HEK293 (cell line): ENCODE measurements around the gene UBB.

Experiments
- CTCF ChIA-PET: fragments of 350-600 bp; formaldehyde crosslinking; extraction: SDS; loops from one replicate; lab custom pipeline; 2021; ENCODE audit warnings: antibody characterized with exemption; lab: Yijun Ruan, JAX
- POLR2A ChIA-PET: fragments of 300-600 bp; formaldehyde crosslinking; extraction: SDS; loops from one replicate; lab custom pipeline; 2020; ENCODE audit warnings: antibody characterized with exemption, inconsistent platforms; lab: Yijun Ruan, JAX
- H3K27ac ChIP-seq: fragments of 200-500 bp; sonication (Bioruptor generic); 2 replicates; pipeline ENCODE4 v1.5.1; 2014; ENCODE audit warnings: low read depth, low read length, control low read depth, inconsistent platforms; ENCODE audit errors: extremely low read depth
- H3K36me3 ChIP-seq, 2 experiments: fragments of 200-500 bp in 1 of 2; sonication (Bioruptor generic) in 1 of 2; 1 replicate in 1 of 2; 2 replicates in 1 of 2; pipeline ENCODE4 v1.5.1; 2014 to 2017; ENCODE audit warnings: inconsistent platforms in 2 of 2, low read length in 2 of 2; ENCODE audit not compliant: control insufficient read depth in 2 of 2, insufficient read depth in 1 of 2
- H3K4me1 ChIP-seq: fragments of 200-500 bp; sonication (Bioruptor generic); 2 replicates; pipeline ENCODE4 v1.5.1; 2014; ENCODE audit warnings: mild to moderate bottlenecking, low read length, inconsistent platforms; ENCODE audit not compliant: control insufficient read depth, insufficient read depth
- H3K4me3 ChIP-seq: 2 replicates; pipeline ENCODE4 v1.5.1; 2011; ENCODE audit warnings: low read depth, mild to moderate bottlenecking, control low read depth, low read length, moderate library complexity
- H3K9me3 ChIP-seq: fragments of 200-500 bp; sonication (Bioruptor generic); 2 replicates; pipeline ENCODE4 v1.5.1; 2014; ENCODE audit warnings: low read depth, low read length, inconsistent platforms; ENCODE audit not compliant: control insufficient read depth, insufficient read depth
- BCL11A ChIP-seq: fragments of 450-650 bp; formaldehyde crosslinking; IDR thresholded peaks from 2 replicates; pipeline ENCODE4 v1.5.1; 2016; ENCODE audit warnings: low read depth, missing biosample characterization, missing genetic modification characterization
- GLIS1 ChIP-seq: fragments of 450-650 bp; formaldehyde crosslinking; IDR thresholded peaks from 2 replicates; pipeline ENCODE4 v1.5.1; 2016; ENCODE audit warnings: missing biosample characterization, missing genetic modification characterization
- KLF16 ChIP-seq: fragments of 450-650 bp; formaldehyde crosslinking; IDR thresholded peaks from 2 replicates; pipeline ENCODE4 v1.5.1; 2017; ENCODE audit warnings: missing biosample characterization, missing genetic modification characterization
- KLF7 ChIP-seq: fragments of 450-650 bp; formaldehyde crosslinking; IDR thresholded peaks from 2 replicates; pipeline ENCODE4 v1.5.1; 2016; ENCODE audit warnings: missing biosample characterization, missing genetic modification characterization, borderline replicate concordance
- MZF1 ChIP-seq: fragments of 450-650 bp; formaldehyde crosslinking; IDR thresholded peaks from 2 replicates; pipeline ENCODE4 v1.5.1; 2017; ENCODE audit warnings: missing biosample characterization, missing genetic modification characterization, borderline replicate concordance
- PRDM1 ChIP-seq: fragments of 450-650 bp; formaldehyde crosslinking; IDR thresholded peaks from 2 replicates; pipeline ENCODE4; 2016; ENCODE audit warnings: missing biosample characterization, missing genetic modification characterization
- SCRT2 ChIP-seq: fragments of 450-650 bp; formaldehyde crosslinking; IDR thresholded peaks from 2 replicates; pipeline ENCODE4 v1.5.1; 2016; ENCODE audit warnings: missing biosample characterization, missing genetic modification characterization
- YY2 ChIP-seq: fragments of 450-650 bp; formaldehyde crosslinking; IDR thresholded peaks from 2 replicates; pipeline ENCODE4 v1.5.1; 2016; ENCODE audit warnings: missing biosample characterization, missing genetic modification characterization
- ZNF155 ChIP-seq: fragments of 450-650 bp; formaldehyde crosslinking; IDR thresholded peaks from 2 replicates; pipeline ENCODE4 v1.5.1; 2016; ENCODE audit warnings: missing biosample characterization, missing genetic modification characterization
- ZNF157 ChIP-seq: fragments of 450-650 bp; formaldehyde crosslinking; IDR thresholded peaks from 2 replicates; pipeline ENCODE4 v1.5.1; 2016; ENCODE audit warnings: missing biosample characterization, missing genetic modification characterization
- ZNF423 ChIP-seq: fragments of 450-650 bp; formaldehyde crosslinking; IDR thresholded peaks from 2 replicates; pipeline ENCODE4 v1.5.1; 2016; ENCODE audit warnings: missing biosample characterization, missing genetic modification characterization
- ZNF48 ChIP-seq: fragments of 450-650 bp; formaldehyde crosslinking; IDR thresholded peaks from 2 replicates; pipeline ENCODE4 v1.5.1; 2016; ENCODE audit warnings: missing biosample characterization, missing genetic modification characterization
- ZNF510 ChIP-seq: fragments of 450-650 bp; formaldehyde crosslinking; IDR thresholded peaks from 2 replicates; pipeline ENCODE4 v1.5.1; 2018; ENCODE audit warnings: mild to moderate bottlenecking, missing genetic modification characterization, missing biosample characterization; ENCODE audit not compliant: insufficient replicate concordance
- ZNF514 ChIP-seq: fragments of 450-650 bp; formaldehyde crosslinking; IDR thresholded peaks from 2 replicates; pipeline ENCODE4 v1.5.1; 2016; ENCODE audit warnings: missing biosample characterization, missing genetic modification characterization
- ZNF544 ChIP-seq: fragments of 450-650 bp; formaldehyde crosslinking; IDR thresholded peaks from 2 replicates; pipeline ENCODE4 v1.5.0; 2017; ENCODE audit warnings: missing biosample characterization, missing genetic modification characterization
- ZNF549 ChIP-seq: fragments of 450-650 bp; IDR thresholded peaks from 2 replicates; pipeline ENCODE4 v1.5.1; 2018; ENCODE audit warnings: missing biosample characterization, missing genetic modification characterization, mild to moderate bottlenecking, inconsistent platforms, moderate library complexity
- ZNF610 ChIP-seq: fragments of 450-650 bp; formaldehyde crosslinking; IDR thresholded peaks from 2 replicates; pipeline ENCODE4 v1.5.1; 2016; ENCODE audit warnings: missing biosample characterization, missing genetic modification characterization, borderline replicate concordance
- ZNF747 ChIP-seq: fragments of 450-650 bp; formaldehyde crosslinking; IDR thresholded peaks from 2 replicates; pipeline ENCODE4 v1.5.1; 2016; ENCODE audit warnings: missing biosample characterization, missing genetic modification characterization
- ZSCAN18 ChIP-seq: fragments of 450-650 bp; formaldehyde crosslinking; IDR thresholded peaks from 2 replicates; pipeline ENCODE4 v1.5.1; 2016; ENCODE audit warnings: missing biosample characterization, missing genetic modification characterization
- ZSCAN23 ChIP-seq: fragments of 450-650 bp; formaldehyde crosslinking; IDR thresholded peaks from 2 replicates; pipeline ENCODE4 v1.5.1; 2016; ENCODE audit warnings: missing biosample characterization, missing genetic modification characterization
- ZXDB ChIP-seq: fragments of 450-650 bp; formaldehyde crosslinking; IDR thresholded peaks from 2 replicates; pipeline ENCODE4 v1.5.1; 2016; ENCODE audit warnings: missing biosample characterization, missing genetic modification characterization
- TF ChIP-seq, protein P1 (sequence below): fragments of 450-650 bp; formaldehyde crosslinking; IDR thresholded peaks from 2 replicates; pipeline ENCODE4 v1.5.1; 2016; ENCODE audit warnings: missing biosample characterization, missing genetic modification characterization, borderline replicate concordance
- TF ChIP-seq, protein P2 (sequence below): fragments of 450-650 bp; formaldehyde crosslinking; IDR thresholded peaks from 2 replicates; pipeline ENCODE4 v1.5.1; 2017; ENCODE audit warnings: missing biosample characterization, missing genetic modification characterization
- TF ChIP-seq, protein P3 (sequence below): fragments of 450-650 bp; formaldehyde crosslinking; IDR thresholded peaks from 2 replicates; pipeline ENCODE4 v1.5.1; 2016; ENCODE audit warnings: missing biosample characterization, missing genetic modification characterization
- TF ChIP-seq, protein P4 (sequence below): fragments of 450-650 bp; formaldehyde crosslinking; IDR thresholded peaks from 2 replicates; pipeline ENCODE4 v1.5.1; 2017; ENCODE audit warnings: missing biosample characterization, missing genetic modification characterization

The UBB gene

GRCh38 chr17:16342979-16343378 is 37.9 kb upstream of the UBB start:
- Histone ChIP-seq H3K36me3 (peaks cover 41 to 44% of the 10 kb centered on the region in 2 experiments), H3K9me3 (no peaks in the 10 kb centered on the region), H3K27ac (no peak overlapping the region), H3K4me3 (no peak overlapping the region), H3K4me1 (no peaks in the 10 kb centered on the region)
- ChIA-PET POLR2A (interaction anchor here (0.6 to 1.4 kb wide), 2 partner anchors 22 to 38 kb away, joined by 5 read pairs; partner anchors contain the start of gene UBB), CTCF (interaction anchor here (0.7 to 2.3 kb wide), 2 partner anchors 21 to 126 kb away, joined by 3 to 9 read pairs; partner anchors contain the start of gene PIGL)
- TF ChIP-seq ZNF157 (tag by site-specific recombination) (no peak), SCRT2 (tag by site-specific recombination) (no peak), ZNF610 (tag by site-specific recombination) (no peak), ZNF544 (tag by site-specific recombination) (no peak), YY2 (tag by site-specific recombination) (no peak), ZSCAN23 (tag by site-specific recombination) (no peak), MZF1 (no peak)

GRCh38 chr17:16343569-16343968 is 37.3 kb upstream of the UBB start:
- Histone ChIP-seq H3K9me3 (no peaks in the 10 kb centered on the region), H3K36me3 (peaks cover 47 to 50% of the 10 kb centered on the region in 2 experiments), H3K4me3 (no peak overlapping the region), H3K4me1 (no peaks in the 10 kb centered on the region), H3K27ac (no peak overlapping the region)
- TF ChIP-seq, protein P1, sequence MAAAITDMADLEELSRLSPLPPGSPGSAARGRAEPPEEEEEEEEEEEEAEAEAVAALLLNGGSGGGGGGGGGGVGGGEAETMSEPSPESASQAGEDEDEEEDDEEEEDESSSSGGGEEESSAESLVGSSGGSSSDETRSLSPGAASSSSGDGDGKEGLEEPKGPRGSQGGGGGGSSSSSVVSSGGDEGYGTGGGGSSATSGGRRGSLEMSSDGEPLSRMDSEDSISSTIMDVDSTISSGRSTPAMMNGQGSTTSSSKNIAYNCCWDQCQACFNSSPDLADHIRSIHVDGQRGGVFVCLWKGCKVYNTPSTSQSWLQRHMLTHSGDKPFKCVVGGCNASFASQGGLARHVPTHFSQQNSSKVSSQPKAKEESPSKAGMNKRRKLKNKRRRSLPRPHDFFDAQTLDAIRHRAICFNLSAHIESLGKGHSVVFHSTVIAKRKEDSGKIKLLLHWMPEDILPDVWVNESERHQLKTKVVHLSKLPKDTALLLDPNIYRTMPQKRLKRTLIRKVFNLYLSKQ (tag by site-specific recombination), result no peak
- TF ChIP-seq BCL11A (tag by site-specific recombination) (no peak), ZNF747 (tag by site-specific recombination) (no peak), ZNF48 (tag by site-specific recombination) (no peak), PRDM1 (tag by site-specific recombination) (no peak), KLF16 (tag by site-specific recombination) (no peak), ZNF514 (tag by site-specific recombination) (no peak), ZNF510 (tag by site-specific recombination) (no peak), ZNF423 (no peak), ZXDB (tag by site-specific recombination) (no peak), KLF7 (no peak), GLIS1 (tag by site-specific recombination) (no peak), ZNF155 (tag by site-specific recombination) (no peak), ZNF549 (no peak), ZSCAN18 (tag by site-specific recombination) (no peak)
- TF ChIP-seq, protein P2, sequence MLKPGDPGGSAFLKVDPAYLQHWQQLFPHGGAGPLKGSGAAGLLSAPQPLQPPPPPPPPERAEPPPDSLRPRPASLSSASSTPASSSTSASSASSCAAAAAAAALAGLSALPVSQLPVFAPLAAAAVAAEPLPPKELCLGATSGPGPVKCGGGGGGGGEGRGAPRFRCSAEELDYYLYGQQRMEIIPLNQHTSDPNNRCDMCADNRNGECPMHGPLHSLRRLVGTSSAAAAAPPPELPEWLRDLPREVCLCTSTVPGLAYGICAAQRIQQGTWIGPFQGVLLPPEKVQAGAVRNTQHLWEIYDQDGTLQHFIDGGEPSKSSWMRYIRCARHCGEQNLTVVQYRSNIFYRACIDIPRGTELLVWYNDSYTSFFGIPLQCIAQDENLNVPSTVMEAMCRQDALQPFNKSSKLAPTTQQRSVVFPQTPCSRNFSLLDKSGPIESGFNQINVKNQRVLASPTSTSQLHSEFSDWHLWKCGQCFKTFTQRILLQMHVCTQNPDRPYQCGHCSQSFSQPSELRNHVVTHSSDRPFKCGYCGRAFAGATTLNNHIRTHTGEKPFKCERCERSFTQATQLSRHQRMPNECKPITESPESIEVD, result no peak
- TF ChIP-seq, protein P3, sequence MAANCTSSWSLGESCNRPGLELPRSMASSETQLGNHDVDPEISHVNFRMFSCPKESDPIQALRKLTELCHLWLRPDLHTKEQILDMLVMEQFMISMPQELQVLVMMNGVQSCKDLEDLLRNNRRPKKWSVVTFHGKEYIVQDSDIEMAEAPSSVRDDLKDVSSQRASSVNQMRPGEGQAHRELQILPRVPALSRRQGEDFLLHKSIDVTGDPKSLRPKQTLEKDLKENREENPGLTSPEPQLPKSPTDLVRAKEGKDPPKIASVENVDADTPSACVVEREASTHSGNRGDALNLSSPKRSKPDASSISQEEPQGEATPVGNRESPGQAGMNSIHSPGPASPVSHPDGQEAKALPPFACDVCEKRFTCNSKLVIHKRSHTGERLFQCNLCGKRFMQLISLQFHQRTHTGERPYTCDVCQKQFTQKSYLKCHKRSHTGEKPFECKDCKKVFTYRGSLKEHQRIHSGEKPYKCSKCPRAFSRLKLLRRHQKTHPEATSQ (tag by site-specific recombination), result no peak
- TF ChIP-seq, protein P4, sequence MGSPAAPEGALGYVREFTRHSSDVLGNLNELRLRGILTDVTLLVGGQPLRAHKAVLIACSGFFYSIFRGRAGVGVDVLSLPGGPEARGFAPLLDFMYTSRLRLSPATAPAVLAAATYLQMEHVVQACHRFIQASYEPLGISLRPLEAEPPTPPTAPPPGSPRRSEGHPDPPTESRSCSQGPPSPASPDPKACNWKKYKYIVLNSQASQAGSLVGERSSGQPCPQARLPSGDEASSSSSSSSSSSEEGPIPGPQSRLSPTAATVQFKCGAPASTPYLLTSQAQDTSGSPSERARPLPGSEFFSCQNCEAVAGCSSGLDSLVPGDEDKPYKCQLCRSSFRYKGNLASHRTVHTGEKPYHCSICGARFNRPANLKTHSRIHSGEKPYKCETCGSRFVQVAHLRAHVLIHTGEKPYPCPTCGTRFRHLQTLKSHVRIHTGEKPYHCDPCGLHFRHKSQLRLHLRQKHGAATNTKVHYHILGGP (tag by site-specific recombination), result no peak
- CTCF ChIA-PET, result interaction anchor here (0.6 to 2.3 kb wide), 3 partner anchors 9 to 62 kb away, joined by 3 to 9 read pairs (median 3); partner anchors contain the start of gene CENPV
- POLR2A ChIA-PET, result interaction anchor here (0.6 to 1.6 kb wide), 4 partner anchors 8 to 95 kb away, joined by 3 to 5 read pairs (median 3); no protein-coding TSS in a partner anchor
